ENCODE data around the gene TTLL6. TPM values are rescaled to one million over a fixed set of nuclear protein-coding genes. Genes with fewer than 3 reads are reported as not detected.

The TTLL6 gene
- total RNA-seq, 1 donor from 2014 or later = not detected

GRCh38 chr17:48816438-48816773, 623 bp downstream of the TTLL6 start:
- H3K27ac Mint-ChIP-seq (ENCODE audit: unreplicated experiment) = no peak overlapping the region
- H3K4me1 Mint-ChIP-seq (ENCODE audit: unreplicated experiment) = peaks cover 7% of the 10 kb centered on the region
- DNase-seq (ENCODE audit: extremely low spot score, unreplicated experiment) = no peak
- no peaks in the 10 kb centered on the region for H3K9me3 Mint-ChIP-seq (ENCODE audit: unreplicated experiment)
- H3K27me3 Mint-ChIP-seq (ENCODE audit: unreplicated experiment) = peaks cover 58% of the 10 kb centered on the region
- H3K36me3 Mint-ChIP-seq (ENCODE audit: unreplicated experiment) = no peaks in the 10 kb centered on the region
- H3K4me3 Mint-ChIP-seq (ENCODE audit: unreplicated experiment) = peak overlapping the region; percentile 76
- no peak for TF ChIP-seq CTCF (IDR thresholded peaks at IDR 0.05)

- Mint-ChIP-seq H3K27ac (ENCODE audit: unreplicated experiment) (no peak overlapping the region), H3K4me3 (ENCODE audit: unreplicated experiment) (no peak overlapping the region), H3K4me1 (ENCODE audit: unreplicated experiment) (peaks cover 7% of the 10 kb centered on the region), H3K27me3 (ENCODE audit: unreplicated experiment) (peaks cover 64% of the 10 kb centered on the region), H3K36me3 (ENCODE audit: unreplicated experiment) (no peaks in the 10 kb centered on the region), H3K9me3 (ENCODE audit: unreplicated experiment) (no peaks in the 10 kb centered on the region)
- DNase-seq (ENCODE audit: extremely low spot score, unreplicated experiment) = no peak
- no peak for TF ChIP-seq CTCF (IDR thresholded peaks at IDR 0.05)
Measured at GRCh38 chr17:48815311-48815710, 1.7 kb downstream of the TTLL6 start.

DNA sequence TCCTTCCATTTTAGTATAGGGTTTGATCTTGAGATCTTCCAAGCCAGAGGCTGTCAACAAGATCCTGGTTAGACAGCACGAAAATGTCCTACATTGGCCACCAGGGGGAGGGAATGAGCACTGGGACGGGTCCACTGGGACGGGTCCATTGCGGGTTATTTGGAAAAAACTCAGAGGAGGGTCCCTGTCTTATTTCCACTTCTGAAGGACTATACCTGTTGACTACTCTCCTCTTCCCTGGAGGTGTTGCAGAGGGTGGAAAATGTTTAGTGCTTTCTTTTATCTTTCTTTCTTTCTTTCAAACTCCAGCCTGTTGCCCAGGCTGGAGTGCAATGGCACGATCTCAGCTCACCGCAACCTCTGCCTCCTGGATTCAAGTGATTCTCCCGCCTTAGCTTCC, 2.5 kb downstream of the TTLL6 start:
- Mint-ChIP-seq H3K9me3 (ENCODE audit: unreplicated experiment) (no peaks in the 10 kb centered on the region), H3K36me3 (ENCODE audit: unreplicated experiment) (no peaks in the 10 kb centered on the region), H3K27me3 (ENCODE audit: unreplicated experiment) (peaks cover 67% of the 10 kb centered on the region), H3K4me3 (ENCODE audit: unreplicated experiment) (no peak overlapping the region), H3K27ac (ENCODE audit: unreplicated experiment) (no peak overlapping the region), H3K4me1 (ENCODE audit: unreplicated experiment) (peaks cover 7% of the 10 kb centered on the region)
- TF ChIP-seq CTCF (IDR thresholded peaks at IDR 0.05) = peak; percentile 65
- DNase-seq (ENCODE audit: extremely low spot score, unreplicated experiment) = no peak

DNA sequence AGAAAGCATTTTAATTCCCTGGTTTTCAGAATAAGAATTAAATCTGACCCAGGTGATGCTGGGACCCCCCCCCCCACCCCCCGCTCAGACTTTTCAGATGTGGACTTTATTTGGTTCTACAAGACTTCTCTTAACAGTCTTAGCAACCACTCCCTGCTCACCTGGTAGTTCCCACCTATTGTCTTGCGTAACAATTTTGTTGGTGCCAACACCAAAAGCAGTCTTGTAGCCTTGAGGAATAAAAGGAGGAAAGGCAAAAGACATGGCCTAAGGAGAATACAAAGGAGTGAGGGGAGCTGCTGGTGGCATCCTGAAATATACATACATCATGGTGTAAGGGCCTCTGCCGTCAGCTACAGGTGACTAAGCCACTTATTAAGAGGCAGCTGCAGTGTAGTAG, 5.0 kb downstream of the TTLL6 start:
- peaks cover 7% of the 10 kb centered on the region for H3K4me1 Mint-ChIP-seq (ENCODE audit: unreplicated experiment)
- no peak for DNase-seq (ENCODE audit: extremely low spot score, unreplicated experiment)
- H3K27ac Mint-ChIP-seq (ENCODE audit: unreplicated experiment) = no peak overlapping the region
- H3K27me3 Mint-ChIP-seq (ENCODE audit: unreplicated experiment) = peaks cover 50% of the 10 kb centered on the region
- H3K36me3 Mint-ChIP-seq (ENCODE audit: unreplicated experiment) = no peaks in the 10 kb centered on the region
- H3K4me3 Mint-ChIP-seq (ENCODE audit: unreplicated experiment) = no peak overlapping the region
- no peaks in the 10 kb centered on the region for H3K9me3 Mint-ChIP-seq (ENCODE audit: unreplicated experiment)
- TF ChIP-seq CTCF (IDR thresholded peaks at IDR 0.05) = no peak

DNA sequence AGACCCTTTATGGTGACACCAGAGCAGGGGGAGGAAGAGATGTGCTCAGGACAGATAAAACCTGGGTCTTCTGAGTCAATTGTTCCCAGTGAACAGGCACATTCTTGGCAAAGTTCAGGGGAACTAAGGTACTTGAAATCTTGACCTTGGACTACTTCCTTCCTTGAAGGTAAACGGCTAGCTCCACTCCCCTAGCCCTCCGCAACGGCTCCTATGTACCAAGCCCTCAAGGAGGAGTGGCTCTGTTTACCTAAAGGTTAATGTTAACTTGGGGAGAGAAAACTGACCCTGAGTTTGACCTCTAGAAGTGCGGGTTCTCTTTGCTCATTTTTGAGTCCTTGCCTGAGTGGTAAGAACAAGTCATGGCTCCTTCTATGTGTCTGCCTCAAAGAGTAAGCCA, 7.8 kb downstream of the TTLL6 start:
- peaks cover 43% of the 10 kb centered on the region for H3K27me3 Mint-ChIP-seq (ENCODE audit: unreplicated experiment)
- no peaks in the 10 kb centered on the region for H3K36me3 Mint-ChIP-seq (ENCODE audit: unreplicated experiment)
- no peaks in the 10 kb centered on the region for H3K4me1 Mint-ChIP-seq (ENCODE audit: unreplicated experiment)
- no peaks in the 10 kb centered on the region for H3K9me3 Mint-ChIP-seq (ENCODE audit: unreplicated experiment)
- no peak for TF ChIP-seq CTCF (IDR thresholded peaks at IDR 0.05)
- H3K27ac Mint-ChIP-seq (ENCODE audit: unreplicated experiment) = no peak overlapping the region
- H3K4me3 Mint-ChIP-seq (ENCODE audit: unreplicated experiment) = no peak overlapping the region
- DNase-seq (ENCODE audit: extremely low spot score, unreplicated experiment) = no peak
